Measurements from ENCODE around the gene UBE3A.
"Not testable (repeated sequence)": the region's sequence is repeated elsewhere in the genome, so short reads cannot be mapped to it uniquely, and the experiment has no call there.

The UBE3A gene

DNA sequence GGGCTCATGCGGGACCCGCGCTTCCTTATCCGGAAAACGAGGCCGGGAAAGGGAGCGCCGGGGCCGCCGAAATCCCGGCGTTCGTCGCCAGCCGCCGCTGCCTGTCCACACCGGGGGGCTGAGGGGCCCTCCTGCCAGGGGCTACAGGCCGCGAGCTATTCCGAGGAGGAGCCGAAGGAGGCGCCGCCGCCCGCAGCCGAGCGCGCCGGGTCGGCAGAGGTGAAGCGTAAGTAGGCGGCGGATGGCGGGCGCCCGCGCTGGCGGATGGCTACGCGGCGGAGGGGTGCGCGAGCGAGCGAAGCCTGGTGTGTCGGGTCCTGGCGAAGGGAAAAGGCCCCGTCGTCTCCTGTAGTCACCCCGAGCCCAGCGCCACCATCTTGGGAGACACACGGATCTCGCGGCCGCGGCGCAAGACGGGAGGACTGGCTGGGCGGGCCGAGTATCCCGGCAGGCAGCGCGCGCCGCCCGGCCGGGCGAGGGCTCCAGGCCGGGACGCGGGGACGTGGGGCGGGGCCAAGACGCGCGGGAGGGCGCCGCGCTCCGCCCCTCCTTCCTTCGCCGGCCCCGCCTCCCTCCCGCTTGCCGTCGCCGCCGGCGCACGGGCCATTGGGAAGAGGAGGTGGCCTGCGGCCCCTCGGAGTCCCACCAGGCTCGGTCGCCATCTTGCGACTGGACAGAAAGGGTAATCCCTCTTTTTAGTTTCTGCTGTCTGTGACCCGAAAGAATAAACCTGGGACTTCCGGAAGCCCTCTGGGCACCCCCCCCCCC lies at the start of gene UBE3A:
UBE3A (minus strand) TSS at position 424 of the 768 bp plus-strand sequence. CDS start 29,917 bp downstream, outside the sequence.
- DNase-seq, result peak; percentile 88 to 90

- no peak for DNase-seq
Measured at GRCh38 chr15:25487226-25487884, 48.5 kb upstream of the UBE3A start.

- no peak for DNase-seq
Measured at GRCh38 chr15:25486051-25486450, 47.2 kb upstream of the UBE3A start.

DNA sequence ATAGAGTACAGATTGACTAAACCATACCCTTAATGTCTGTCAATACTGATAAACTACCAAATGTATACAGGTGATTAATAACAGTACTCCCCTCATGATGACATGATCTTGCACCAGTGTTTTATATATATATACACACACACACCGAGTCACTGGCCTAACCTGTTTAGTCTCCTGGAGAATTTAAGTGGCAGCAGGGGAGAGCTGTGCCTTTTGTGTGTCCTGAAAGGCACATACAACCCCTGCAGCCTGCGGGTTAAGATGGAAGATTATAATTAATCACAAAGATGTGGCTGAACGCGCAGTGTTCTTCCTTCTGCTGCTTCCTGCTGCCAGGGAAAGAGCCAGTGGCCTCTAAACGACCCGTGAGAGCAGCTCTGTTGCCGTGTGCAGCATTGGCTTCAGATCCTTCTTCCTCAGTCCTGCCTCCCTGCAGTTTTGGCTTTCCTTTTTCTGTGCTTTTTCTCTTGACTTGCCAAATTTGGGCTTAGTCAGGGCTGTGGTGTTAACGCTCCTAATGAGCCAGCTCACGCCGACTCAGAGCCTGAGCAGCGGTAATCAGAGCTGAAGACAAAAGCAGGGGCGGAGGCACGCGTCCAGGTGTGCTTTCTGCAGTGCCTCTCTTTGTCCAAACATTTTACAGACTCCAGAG lies 42.5 kb upstream of the UBE3A start:
- DNase-seq, result no peak

DNA sequence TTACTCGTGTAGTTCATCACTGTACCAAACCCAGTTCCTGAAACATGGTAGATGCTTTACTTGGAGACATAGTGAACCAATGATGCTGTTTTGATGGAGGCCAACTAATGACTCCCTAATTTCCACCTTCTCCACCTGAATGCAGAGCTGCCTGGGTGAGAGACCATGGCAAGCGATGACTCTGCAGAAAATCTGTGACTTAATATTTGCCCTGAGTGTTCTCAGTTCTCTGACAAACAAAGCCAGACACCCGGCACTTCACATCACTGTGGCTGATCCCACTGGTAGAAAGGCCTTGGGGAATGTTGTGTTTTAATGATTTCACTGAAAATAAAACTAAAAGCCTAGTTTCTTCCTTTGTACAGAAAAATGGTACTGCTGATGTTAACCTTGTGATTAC lies 39.5 kb upstream of the UBE3A start:
- DNase-seq, result no peak

GRCh38 chr15:25477816-25478215 lies 39.0 kb upstream of the UBE3A start:
- DNase-seq, result no peak

GRCh38 chr15:25474251-25474650 lies 35.4 kb upstream of the UBE3A start:
- DNase-seq, result no peak

DNA sequence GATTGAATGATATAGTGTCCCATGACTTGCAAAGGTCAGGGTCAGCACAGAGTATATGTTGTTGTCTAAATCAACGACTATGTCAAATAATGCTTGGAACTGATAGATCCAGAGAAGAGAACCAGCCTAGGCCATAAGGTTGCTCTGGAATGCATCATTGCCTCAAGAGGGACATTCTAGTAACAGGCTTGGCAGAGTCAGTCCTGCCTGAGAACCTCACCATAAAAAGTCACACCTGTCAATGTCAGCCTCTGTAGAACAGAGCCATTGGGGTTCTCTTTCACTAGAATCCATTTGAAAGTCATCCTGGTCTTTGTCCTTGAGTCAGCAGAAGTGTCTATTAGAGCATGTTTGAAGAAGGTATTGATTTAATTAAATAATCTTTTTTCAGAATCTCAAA lies 31.4 kb upstream of the UBE3A start:
- no peak for DNase-seq

- DNase-seq, result no peak
Measured at GRCh38 chr15:25469377-25469776, 30.6 kb upstream of the UBE3A start.

- DNase-seq, result no peak
Measured at GRCh38 chr15:25468611-25469010, 29.8 kb upstream of the UBE3A start.

GRCh38 chr15:25465835-25466234 lies 27.0 kb upstream of the UBE3A start:
- no peak for DNase-seq

DNA sequence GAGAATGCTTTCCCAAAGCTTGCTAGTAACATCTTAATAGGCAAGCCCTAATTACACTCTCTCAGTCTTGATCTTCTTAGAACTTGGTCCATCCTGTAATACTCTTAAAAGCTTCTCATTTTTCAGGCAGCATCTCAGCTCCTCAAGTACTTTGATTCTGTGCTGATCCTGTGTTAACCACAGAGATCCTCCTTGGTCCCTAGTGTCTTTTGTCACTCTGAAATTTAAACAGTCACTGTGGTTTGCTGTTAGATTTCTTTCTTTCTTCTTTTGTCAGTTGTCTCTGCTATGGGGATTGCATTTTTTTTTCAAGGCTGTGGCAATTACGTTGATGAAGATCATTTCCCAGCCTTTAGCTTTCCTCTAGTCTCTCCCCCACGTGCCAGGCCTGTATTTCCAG lies 26.0 kb upstream of the UBE3A start:
- DNase-seq, result no peak

GRCh38 chr15:25464383-25464782 lies 25.6 kb upstream of the UBE3A start:
- no peak for DNase-seq

DNA sequence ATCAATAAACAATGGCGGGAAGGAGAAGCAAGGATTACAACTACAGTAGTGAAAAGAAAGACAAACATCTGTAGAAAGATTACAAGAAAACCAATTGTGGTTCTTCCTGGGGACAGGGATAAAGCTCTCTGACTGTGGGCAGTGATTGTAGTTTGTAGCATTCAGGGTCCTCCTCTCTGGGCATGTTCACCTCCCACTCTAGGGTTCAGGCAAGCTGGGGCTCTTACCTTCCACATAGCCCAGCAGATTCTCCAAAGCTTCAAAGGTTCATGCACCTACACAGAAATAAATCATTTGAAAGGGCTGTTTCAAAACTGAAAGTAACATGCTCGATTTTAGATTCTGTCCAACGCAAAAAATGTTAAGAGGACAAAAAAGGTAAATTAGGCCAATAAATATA lies 17.4 kb upstream of the UBE3A start:
- no peak for DNase-seq

DNA sequence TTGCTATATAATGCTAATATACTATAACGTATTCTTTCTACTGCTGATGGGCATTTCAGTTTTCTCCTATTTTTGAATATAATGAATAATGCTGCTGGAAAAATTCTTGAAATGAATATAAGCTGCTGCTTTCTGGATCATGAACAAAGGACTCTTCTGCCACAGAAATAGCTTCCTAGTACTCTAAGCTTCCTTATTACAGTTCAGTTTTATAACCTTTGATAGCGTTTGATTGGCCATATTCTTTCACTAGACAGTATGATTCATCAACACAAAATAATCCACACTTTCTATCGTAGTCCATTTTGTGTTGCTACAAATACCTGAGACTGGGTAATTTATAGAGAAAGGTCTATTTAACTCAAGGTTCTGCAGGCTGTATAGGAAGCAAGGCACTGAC lies 16.4 kb upstream of the UBE3A start:
- DNase-seq, result no peak

- no peak for DNase-seq
Measured at GRCh38 chr15:25454771-25455170, 15.9 kb upstream of the UBE3A start.

GRCh38 chr15:25453246-25453645 lies 14.4 kb upstream of the UBE3A start:
- DNase-seq, result not testable (repeated sequence)

- no peak for DNase-seq
Measured at GRCh38 chr15:25451501-25451900, 12.7 kb upstream of the UBE3A start.

GRCh38 chr15:25450163-25450562 lies 11.3 kb upstream of the UBE3A start:
- DNase-seq, result no peak

GRCh38 chr15:25446076-25446475 lies 7.3 kb upstream of the UBE3A start:
- DNase-seq, result no peak

- DNase-seq, result no peak
Measured at GRCh38 chr15:25445412-25445811, 6.6 kb upstream of the UBE3A start.

DNA sequence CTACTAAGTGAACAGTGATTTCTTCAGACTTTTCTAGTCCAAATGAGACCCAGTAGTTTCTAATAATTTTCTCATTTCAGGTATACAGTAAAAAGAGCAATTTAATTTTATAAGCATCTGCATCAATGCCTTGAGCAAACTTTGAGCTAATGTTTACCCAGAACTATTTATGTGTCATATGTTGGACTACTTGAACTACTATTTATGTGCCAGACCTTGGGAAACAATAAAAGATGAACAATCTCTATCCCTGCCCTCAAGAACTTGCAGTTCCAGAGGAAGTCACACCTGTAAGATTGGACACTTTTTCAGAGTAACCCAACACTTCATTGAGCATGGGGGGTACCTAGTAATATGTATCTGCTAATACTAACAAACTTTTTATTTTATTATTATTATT lies 2.3 kb upstream of the UBE3A start:
- no peak for DNase-seq

DNA sequence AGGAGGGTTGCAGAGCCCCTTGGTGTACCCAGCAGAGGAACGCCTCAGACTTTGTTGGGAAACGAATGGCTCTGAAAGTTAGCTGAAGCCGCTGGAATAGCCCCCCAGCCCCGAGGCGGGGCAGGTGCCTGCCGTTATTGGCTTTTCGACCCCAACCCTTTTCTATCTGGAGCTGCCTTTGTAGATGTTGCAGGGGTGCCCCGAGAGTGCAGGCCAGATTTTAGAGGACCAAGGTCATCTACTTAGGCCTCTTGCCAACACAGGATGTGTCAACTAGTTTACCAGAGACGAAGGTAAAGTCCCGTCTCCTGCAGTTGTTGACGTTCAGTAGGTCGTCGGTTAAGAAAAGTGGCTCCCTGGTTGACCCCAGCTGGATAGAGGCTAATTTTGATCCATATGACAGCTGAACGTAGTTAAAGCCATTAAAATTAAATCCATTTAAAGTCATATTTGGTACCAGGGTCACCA lies 579 bp upstream of the UBE3A start:
- peak in 1 of 2 donors; percentile 28 for DNase-seq
